HG03108 (cell line): ENCODE results near the gene RUVBL2.
"Not testable (repeated sequence)": the region's sequence is repeated elsewhere in the genome, so short reads cannot be mapped to it uniquely, and the experiment has no call there.

ENCODE experiments used
- ATAC-seq: cut with Tn5 transposase; IDR thresholded peaks from one replicate; pipeline ENCODE4 v1.9.1; 2021; ENCODE audit warnings: moderate library complexity; ENCODE audit not compliant: unreplicated experiment

The RUVBL2 gene

GRCh38 chr19:49038557-49039276 is 45.0 kb downstream of the RUVBL2 start:
- not testable (repeated sequence) for ATAC-seq

GRCh38 chr19:49039736-49040135 is 46.0 kb downstream of the RUVBL2 start:
- not testable (repeated sequence) for ATAC-seq

- ATAC-seq, result no peak
Observed at GRCh38 chr19:49042177-49042576, 48.5 kb downstream of the RUVBL2 start.

GRCh38 chr19:49042666-49043065 is 49.0 kb downstream of the RUVBL2 start:
- not testable (repeated sequence) for ATAC-seq

GRCh38 chr19:49043548-49043947 is 49.9 kb downstream of the RUVBL2 start, which contains the start of gene CGB5:
TSS of gene CGB5 (plus strand) at chr19:49043848. CDS start at chr19:49044210, 362 bp downstream.
- ATAC-seq, result not testable (repeated sequence)

- not testable (repeated sequence) for ATAC-seq
Observed at GRCh38 chr19:49049011-49049410, 55.3 kb downstream of the RUVBL2 start, which contains the start of gene CGB8. TSS of gene CGB8 (minus strand) at chr19:49049111. CDS start at chr19:49048739, 372 bp downstream.

GRCh38 chr19:49049834-49050233 is 56.1 kb downstream of the RUVBL2 start:
- not testable (repeated sequence) for ATAC-seq

GRCh38 chr19:49050376-49051033 is 56.8 kb downstream of the RUVBL2 start:
- not testable (repeated sequence) for ATAC-seq

GRCh38 chr19:49056101-49056901 is 62.6 kb downstream of the RUVBL2 start:
- ATAC-seq, result no peak

- not testable (repeated sequence) for ATAC-seq
Observed at GRCh38 chr19:49056902-49057596, 63.4 kb downstream of the RUVBL2 start.

GRCh38 chr19:49057636-49058234 is 64.0 kb downstream of the RUVBL2 start, which contains the start of gene CGB7:
TSS of gene CGB7 (minus strand) at chr19:49057749. CDS start at chr19:49055375, 2,374 bp downstream.
- no peak for ATAC-seq

- no peak for ATAC-seq
Observed at GRCh38 chr19:49058562-49058961, 64.9 kb downstream of the RUVBL2 start.

- no peak for ATAC-seq
Observed at GRCh38 chr19:49059053-49059452, 65.4 kb downstream of the RUVBL2 start.

GRCh38 chr19:49061000-49061399 is 67.3 kb downstream of the RUVBL2 start:
- no peak for ATAC-seq

GRCh38 chr19:49061445-49061844 is 67.8 kb downstream of the RUVBL2 start:
- ATAC-seq, result no peak

GRCh38 chr19:49064029-49064629 is 70.4 kb downstream of the RUVBL2 start:
- ATAC-seq, result no peak

GRCh38 chr19:49064768-49065611 is 71.3 kb downstream of the RUVBL2 start, which contains the start of gene NTF4:
TSS of gene NTF4 (minus strand) at chr19:49064818. CDS start at chr19:49061997, 2,821 bp downstream.
- no peak for ATAC-seq
